Lung (tissue), 12 donors: ENCODE data around the gene MPHOSPH9. TPM values are rescaled to one million over a fixed set of nuclear protein-coding genes. Genes with fewer than 3 reads are reported as not detected.

Experiments
- ATAC-seq: fragments of 200-7000 bp; cut with Tn5 transposase; one replicate; pipeline ENCODE4 v1.9.1; 2020; ENCODE audit warnings: moderate number of reproducible peaks; ENCODE audit not compliant: insufficient read depth, low FRiP score
- DNase-seq, 3 donors: peaks; one replicate each; pipeline ENCODE4 v3.0.0-alpha.2; 2013 to 2017
- H3K27ac ChIP-seq, 2 donors: one replicate each; pipeline ENCODE4 v1.5.1; 2013; ENCODE audit warnings: mild to moderate bottlenecking in 2 of 2, moderate library complexity in 2 of 2, control low read depth in 1 of 2, inconsistent platforms in 1 of 2, low read depth in 1 of 2, low read length in 1 of 2
- H3K27me3 ChIP-seq, 3 donors: one replicate each; pipeline ENCODE4 v1.5.1; 2013; ENCODE audit warnings: low read length in 2 of 3; ENCODE audit not compliant: control insufficient read depth in 3 of 3, insufficient read depth in 3 of 3
- H3K36me3 ChIP-seq, 4 donors: one replicate each; pipeline ENCODE4 v1.5.1; 2013; ENCODE audit warnings: low read length in 4 of 4, mild to moderate bottlenecking in 1 of 4, moderate library complexity in 1 of 4; ENCODE audit not compliant: control insufficient read depth in 4 of 4, insufficient read depth in 4 of 4
- H3K4me1 ChIP-seq, 5 donors: one replicate each; pipeline ENCODE4 v1.5.1; 2013; ENCODE audit warnings: low read length in 5 of 5, mild to moderate bottlenecking in 2 of 5, moderate library complexity in 1 of 5; ENCODE audit not compliant: control insufficient read depth in 5 of 5, insufficient read depth in 5 of 5
- H3K4me3 ChIP-seq: one replicate; pipeline ENCODE4 v1.5.1; 2013; ENCODE audit warnings: mild to moderate bottlenecking, control low read depth, moderate library complexity
- H3K9ac ChIP-seq, 2 donors: one replicate each; pipeline ENCODE4 v1.5.1; 2013; ENCODE audit warnings: low read length in 2 of 2, control low read depth in 1 of 2; ENCODE audit not compliant: insufficient read depth in 1 of 2
- H3K9me3 ChIP-seq, 4 donors: one replicate each; pipeline ENCODE4 v1.5.1; 2013; ENCODE audit warnings: low read length in 3 of 4, mild to moderate bottlenecking in 1 of 4, moderate library complexity in 1 of 4; ENCODE audit not compliant: control insufficient read depth in 4 of 4, insufficient read depth in 3 of 4
- CTCF ChIP-seq: IDR thresholded peaks from 2 replicates; pipeline ENCODE4 v1.5.1; 2012; ENCODE audit warnings: mild to moderate bottlenecking; ENCODE audit errors: control extremely low read depth, extremely low read depth
- WGBS, 2 donors: extraction: QIAGEN DNeasy Blood & Tissue Kit; methylation state at CpG; one replicate each; pipeline ENCODE4 v1.1.7; 2013; 5-methylcytosine and 5-hydroxymethylcytosine counted together
- polyA plus RNA-seq, 2 donors: library from polyadenylated mRNA; stranded (reverse); fragments of 200-250 nt; gene quantifications; one replicate each; pipeline ENCODE4 v1.2.1, GENCODE V29; 2013
- total RNA-seq, 2 donors: library from RNA; depleted of rRNA in 1 of 2; stranded (reverse); fragments of >200 nt in 1 of 2; gene quantifications; one replicate each; pipeline ENCODE4 v1.2.1, GENCODE V29; 2014 to 2021
- donor health status: control.
- donor health status: control.
- donor health status: Bipolar disorder and iron deficiency.
- donor health status: healthy.
- donor health status: DM: yes; HTN: yes; CAD: no.

Gene MPHOSPH9
- total and polyA plus RNA-seq, 4 donors, result 5.0 to 56.9 (median 12.4) TPM

DNA sequence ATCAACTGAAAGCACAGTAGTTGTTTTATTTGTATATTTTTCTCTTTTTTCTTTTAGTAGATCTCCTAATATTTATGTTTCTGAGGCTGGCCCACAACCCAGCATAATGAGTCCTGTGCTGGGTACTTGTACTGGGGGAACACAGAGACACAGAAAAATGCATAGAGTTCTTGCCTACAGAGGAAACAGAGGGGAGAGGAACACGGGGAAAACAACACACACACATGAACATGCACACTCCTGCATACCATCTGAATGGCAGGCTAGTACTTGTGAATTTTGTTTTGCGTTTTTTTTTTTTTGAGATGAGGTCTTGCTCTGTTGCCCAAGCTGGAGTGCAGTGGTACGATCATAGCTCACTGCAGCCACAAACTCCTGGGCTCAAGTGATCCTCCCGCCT lies 103.3 kb downstream of the MPHOSPH9 start:
- Histone ChIP-seq H3K27ac (no peak overlapping the region), H3K27me3 (no peaks in the 10 kb centered on the region), H3K4me3 (no peak overlapping the region), H3K36me3 (no peaks in the 10 kb centered on the region), H3K4me1 (peaks cover 0 to 19% (median 10%) of the 10 kb centered on the region in 5 donors), H3K9me3 (no peaks in the 10 kb centered on the region), H3K9ac (no peak overlapping the region)
- WGBS, 2 donors, result 80 to 81% methylated on average over 4 of the region's 4 CpGs
- DNase-seq (no peak), ATAC-seq (no peak)
- no peak for TF ChIP-seq CTCF

GRCh38 chr12:123127182-123127495 lies 105.8 kb downstream of the MPHOSPH9 start:
- H3K27ac ChIP-seq, result no peak overlapping the region
- 92 to 94% methylated on average over 6 of the region's 6 CpGs for WGBS, 2 donors

DNA sequence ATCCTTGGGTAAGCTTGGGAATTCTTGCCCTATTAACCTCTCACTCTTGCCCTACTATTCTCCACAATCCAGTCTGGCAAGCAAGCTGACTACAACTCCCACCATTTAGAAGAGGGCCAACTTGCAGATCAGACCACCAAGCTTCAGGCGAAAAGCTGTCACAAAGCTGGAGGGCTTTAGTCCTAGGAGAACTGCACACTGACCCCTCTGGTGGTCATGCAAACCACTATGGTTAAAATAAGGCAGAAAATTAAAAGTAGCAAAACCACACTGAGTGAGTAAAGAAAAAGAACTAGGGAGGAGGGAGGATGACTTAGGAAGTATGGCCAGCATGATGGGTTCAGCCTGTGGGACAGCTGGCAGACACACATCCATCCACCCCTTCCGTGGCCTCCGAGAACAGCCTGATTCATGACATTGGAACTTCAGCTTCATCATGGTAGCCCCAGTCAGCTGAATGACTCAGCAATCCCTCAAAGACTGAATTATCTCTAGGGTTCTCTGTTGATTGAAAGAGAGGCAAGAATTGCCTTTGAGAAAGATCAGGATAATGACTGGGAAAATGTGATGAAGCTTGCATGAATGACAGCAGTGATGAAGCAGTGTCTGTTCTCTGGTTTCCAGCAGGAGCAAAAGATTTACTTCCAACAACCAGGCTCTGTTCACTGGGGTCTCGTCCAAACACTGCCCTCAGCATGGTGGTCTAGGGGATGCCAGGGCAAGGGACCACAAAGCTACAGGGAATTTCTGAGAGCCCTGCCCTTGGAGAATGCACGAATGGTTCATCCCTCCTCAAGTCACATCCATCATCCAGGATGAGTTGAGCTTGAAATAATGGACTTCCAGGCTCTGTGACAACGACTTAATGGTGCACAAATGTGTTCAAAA lies 106.4 kb downstream of the MPHOSPH9 start:
- H3K27me3 ChIP-seq, result no peaks in the 10 kb centered on the region
- H3K4me1 ChIP-seq, result peaks cover 0 to 12% (median 4%) of the 10 kb centered on the region in 5 donors
- no peaks in the 10 kb centered on the region for H3K9me3 ChIP-seq
- WGBS, 2 donors, result 66 to 68% methylated on average over 6 of the region's 6 CpGs
- H3K9ac ChIP-seq, result no peak overlapping the region
- ATAC-seq (peak; percentile 84), DNase-seq (peak in 1 of 3 donors; percentile 39)
- no peak overlapping the region for H3K4me3 ChIP-seq
- no peak for TF ChIP-seq CTCF
- H3K27ac ChIP-seq, result peak overlapping the region; percentile 41 to 54
- H3K36me3 ChIP-seq, result no peaks in the 10 kb centered on the region

More at GRCh38 chr12:123127182-123127495, 105.8 kb downstream of the MPHOSPH9 start:
- TF ChIP-seq CTCF, result no peak
- Histone ChIP-seq H3K27me3 (no peaks in the 10 kb centered on the region), H3K4me1 (peaks cover 0 to 18% (median 10%) of the 10 kb centered on the region in 5 donors), H3K36me3 (no peaks in the 10 kb centered on the region), H3K9me3 (no peaks in the 10 kb centered on the region), H3K9ac (no peak overlapping the region), H3K4me3 (no peak overlapping the region)
- DNase-seq (no peak), ATAC-seq (no peak)
